ENCODE data around the gene CT45A10.
"Not testable (repeated sequence)": the region's sequence is repeated elsewhere in the genome, so short reads cannot be mapped to it uniquely, and the experiment has no call there.

The CT45A10 gene, protein sequence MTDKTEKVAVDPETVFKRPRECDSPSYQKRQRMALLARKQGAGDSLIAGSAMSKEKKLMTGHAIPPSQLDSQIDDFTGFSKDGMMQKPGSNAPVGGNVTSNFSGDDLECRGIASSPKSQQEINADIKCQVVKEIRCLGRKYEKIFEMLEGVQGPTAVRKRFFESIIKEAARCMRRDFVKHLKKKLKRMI

DNA sequence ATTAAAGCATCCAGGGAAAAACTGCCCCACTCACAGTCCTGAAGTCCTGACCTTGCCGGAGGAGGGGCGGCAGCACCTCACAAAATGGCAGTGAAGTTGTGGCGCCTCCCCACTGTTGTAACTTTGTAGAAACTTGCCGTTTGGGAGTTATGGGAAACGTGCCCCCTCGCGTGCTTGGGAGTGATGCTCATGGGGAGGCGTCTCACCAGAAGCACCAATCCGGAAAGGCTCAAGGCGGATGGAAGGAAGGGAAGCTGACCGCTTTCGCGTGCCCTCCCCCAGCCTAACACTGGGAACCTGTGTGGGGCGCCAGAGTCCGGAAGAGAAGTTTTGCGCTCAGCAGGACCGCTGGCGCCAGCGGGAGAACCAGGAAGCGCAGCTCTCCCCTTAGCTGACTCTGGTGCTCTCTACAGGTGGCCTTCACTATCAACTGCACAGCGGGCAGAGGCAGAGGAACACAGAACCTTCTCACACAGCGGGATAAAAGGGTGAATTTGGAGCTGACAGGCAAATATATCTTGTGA lies at the start of gene CT45A10, which contains the start of gene SAGE1:
CT45A10 (minus strand) TSS at position 151 of the 524 bp plus-strand sequence. CDS start 8,100 bp downstream, outside the sequence.
SAGE1 (plus strand) TSS at position 423 of the 524 bp plus-strand sequence. CDS start 2,527 bp downstream, outside the sequence.
- DNase-seq (ENCODE audit: extremely low read depth in 1 of 2, low read depth in 1 of 2): no peak

DNA sequence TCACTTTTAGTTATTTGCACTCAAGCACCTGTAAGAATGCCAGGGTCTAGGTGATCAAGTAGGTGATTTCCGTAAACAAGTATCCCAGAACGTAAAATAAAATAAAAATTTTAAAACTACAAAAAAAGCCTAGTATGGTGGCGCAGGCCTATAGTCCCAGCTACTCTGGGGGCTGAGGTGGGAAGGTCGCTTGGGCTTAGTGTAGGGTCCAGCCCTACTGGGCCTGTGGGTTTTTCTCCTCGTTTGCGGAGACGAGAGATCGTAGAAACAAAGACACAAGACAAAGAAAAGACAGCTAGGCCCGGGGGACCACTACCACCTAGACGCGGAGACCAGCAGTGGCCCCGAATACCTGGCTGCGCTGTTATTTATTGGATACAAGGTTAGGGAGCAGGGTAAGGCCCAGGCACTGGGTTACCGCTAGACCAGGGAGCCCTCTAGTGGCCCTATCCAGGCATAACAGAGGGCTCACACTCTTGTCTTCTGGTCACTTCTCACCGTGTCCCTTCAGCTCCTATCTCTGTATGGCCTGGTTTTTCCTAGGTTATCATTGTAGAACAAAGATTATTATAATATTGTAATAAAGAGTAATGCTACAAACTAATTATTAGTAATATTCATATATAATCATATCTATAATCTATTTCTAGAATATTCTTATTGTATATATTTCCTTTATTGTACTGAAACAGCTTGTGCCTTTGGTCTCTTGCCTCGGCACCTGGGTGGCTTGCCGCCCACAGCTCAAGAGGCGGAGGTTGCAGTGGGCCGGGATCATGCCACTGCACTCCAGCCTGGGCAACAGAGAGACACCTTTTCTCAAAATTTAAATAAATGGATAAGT lies 38.6 kb upstream of the CT45A10 start:
- DNase-seq (ENCODE audit: extremely low read depth in 1 of 2, low read depth in 1 of 2): peak in 1 of 2 donors; percentile 4

DNA sequence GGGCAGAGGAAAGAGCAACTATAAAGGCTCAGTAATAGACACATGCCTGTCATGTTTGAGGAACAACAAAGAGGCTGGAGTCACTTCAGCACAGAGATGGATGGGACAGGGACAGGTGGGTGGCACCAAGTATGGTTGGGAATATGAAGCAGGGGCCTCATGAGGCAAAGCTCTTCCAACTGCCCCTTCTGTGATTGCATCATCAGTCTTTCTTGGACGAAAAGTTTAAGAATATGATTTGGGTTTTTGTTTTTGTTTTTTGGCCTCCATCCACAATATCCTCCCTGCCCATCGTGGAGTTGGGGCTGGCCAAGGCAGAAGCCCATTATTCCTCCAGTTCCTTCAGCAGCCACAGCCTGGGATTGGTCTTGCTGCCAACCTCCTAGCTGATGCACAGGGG lies 34.7 kb upstream of the CT45A10 start:
- no peak for DNase-seq (ENCODE audit: extremely low read depth in 1 of 2, low read depth in 1 of 2)

GRCh38 chrX:135923353-135923752 lies 30.1 kb upstream of the CT45A10 start:
- DNase-seq (ENCODE audit: extremely low read depth in 1 of 2, low read depth in 1 of 2): no peak

GRCh38 chrX:135920516-135920915 lies 27.3 kb upstream of the CT45A10 start:
- not testable (repeated sequence) for DNase-seq (ENCODE audit: extremely low read depth in 1 of 2, low read depth in 1 of 2)

DNA sequence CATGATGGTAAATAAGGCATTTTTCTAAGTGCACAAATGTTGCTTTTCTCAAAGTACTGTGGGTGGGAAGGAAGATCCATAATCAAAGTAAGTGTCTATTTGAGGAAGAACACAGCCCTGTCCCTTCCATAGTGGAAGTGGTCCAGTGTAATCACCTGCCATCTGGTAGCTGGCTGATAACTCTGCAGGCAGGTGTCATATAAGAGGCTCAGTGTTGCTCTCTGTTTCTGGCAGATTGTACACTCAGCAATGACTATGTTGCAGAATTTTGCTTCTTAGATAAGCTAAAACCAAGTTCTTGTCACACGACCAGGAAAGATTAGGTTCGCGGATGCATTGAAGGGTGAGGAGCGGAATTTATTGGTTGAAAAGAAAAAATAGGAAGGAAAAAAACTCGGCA lies 21.2 kb upstream of the CT45A10 start:
- DNase-seq (ENCODE audit: extremely low read depth in 1 of 2, low read depth in 1 of 2): no peak

DNA sequence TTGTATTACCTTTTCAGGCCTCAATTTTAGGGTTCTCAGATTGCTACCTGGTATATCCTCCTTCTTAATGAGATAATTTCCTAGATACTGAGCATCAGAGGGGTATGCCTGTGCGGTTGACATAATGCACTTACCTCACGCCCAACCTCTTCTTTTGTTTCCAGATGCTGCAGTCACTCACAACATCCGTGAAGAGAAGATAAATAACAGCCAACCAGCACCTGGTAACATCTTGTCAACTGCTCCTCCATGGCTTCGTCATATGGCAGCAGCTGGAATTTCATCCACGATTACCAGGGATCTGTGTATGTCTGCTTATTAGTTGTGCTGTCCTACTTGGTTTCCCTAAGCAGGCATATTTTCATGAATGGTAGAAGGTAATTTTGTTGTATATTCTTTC lies 17.0 kb upstream of the CT45A10 start:
- no peak for DNase-seq (ENCODE audit: extremely low read depth in 1 of 2, low read depth in 1 of 2)

DNA sequence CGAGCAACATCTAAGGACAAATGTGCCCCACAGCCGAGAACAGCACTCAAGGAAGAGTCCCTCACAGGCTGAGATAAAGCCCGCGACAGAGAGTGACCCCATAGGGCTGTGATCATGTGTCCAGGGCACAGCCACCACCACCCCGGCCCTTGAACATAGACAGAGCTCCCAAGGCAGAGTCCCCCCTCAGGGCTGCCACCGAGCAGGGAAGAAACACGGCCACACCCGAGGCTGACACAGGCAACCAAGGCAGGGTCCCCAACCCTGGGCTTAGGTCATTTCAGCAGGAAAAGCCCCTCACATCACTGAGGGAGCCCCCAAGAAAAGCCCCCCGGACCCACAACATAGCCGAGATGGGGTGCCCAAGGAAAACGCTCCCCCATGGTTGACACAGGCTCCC lies 463 bp downstream of the CT45A10 start:
- DNase-seq (ENCODE audit: extremely low read depth in 1 of 2, low read depth in 1 of 2): no peak

- no peak for DNase-seq (ENCODE audit: extremely low read depth in 1 of 2, low read depth in 1 of 2)
Observed at GRCh38 chrX:135890087-135890585, 3.1 kb downstream of the CT45A10 start.

DNA sequence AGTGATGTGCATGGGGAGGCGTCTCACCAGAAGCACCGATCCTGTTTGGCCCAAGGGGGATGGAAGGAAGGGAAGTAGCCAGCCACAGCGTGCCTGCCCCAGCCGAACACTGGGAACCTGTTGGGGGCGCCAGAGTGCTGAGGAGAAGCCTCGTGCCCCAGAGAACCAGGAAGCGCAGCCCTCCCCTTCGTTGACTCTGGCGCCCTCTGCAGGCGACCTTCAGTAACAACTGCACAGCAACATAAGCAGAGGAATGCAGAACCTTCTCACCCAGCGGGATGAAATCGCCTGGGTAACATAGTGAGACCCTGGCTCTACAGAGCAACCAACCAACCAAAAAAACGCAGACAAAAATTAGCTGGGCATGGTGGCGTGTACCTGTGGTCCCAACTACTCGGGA lies 4.3 kb downstream of the CT45A10 start:
- peak; percentile 16 to 17 for DNase-seq (ENCODE audit: extremely low read depth in 1 of 2, low read depth in 1 of 2)

- DNase-seq (ENCODE audit: extremely low read depth in 1 of 2, low read depth in 1 of 2): not testable (repeated sequence)
Observed at GRCh38 chrX:135888230-135888629, 5.0 kb downstream of the CT45A10 start.

DNA sequence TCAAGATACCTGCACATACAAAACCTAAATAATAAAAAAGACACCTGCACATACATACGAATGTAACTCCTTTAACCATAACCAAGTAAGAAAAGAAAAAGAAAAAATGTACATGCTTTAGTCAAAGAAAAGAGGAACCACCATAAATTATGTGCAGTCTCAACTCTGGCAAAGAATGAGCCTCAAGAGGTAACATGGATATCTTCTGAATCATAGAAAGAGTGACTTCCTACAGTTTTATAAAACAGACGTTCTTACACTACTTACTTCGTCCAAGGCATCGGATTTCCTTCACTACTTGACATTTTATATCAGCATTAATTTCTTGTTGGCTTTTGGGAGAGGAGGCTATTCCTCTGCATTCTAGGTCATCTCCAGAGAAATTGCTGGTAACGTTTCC lies 10.5 kb downstream of the CT45A10 start:
- DNase-seq (ENCODE audit: extremely low read depth in 1 of 2, low read depth in 1 of 2): not testable (repeated sequence)

DNA sequence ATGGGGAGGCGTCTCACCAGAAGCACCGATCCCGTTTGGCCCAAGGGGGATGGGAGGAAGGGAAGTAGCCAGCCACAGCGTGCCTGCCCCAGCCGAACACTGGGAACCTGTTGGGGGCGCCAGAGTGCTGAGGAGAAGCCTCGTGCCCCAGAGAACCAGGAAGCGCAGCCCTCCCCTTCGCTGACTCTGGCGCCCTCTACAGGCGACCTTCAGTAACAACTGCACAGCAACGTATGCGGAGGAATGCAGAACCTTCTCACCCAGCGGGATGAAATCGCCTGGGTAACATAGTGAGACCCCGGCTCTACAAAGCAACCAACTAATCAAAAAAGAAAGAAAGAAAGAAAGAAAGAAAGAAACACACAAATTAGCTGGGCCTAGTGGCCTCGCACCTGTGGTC lies 21.5 kb downstream of the CT45A10 start, which contains the start of gene CT45A9:
CT45A9 (minus strand) TSS at position 101 of the 400 bp plus-strand sequence. CDS start 3,751 bp downstream, outside the sequence.
- DNase-seq (ENCODE audit: extremely low read depth in 1 of 2, low read depth in 1 of 2): not testable (repeated sequence)

DNA sequence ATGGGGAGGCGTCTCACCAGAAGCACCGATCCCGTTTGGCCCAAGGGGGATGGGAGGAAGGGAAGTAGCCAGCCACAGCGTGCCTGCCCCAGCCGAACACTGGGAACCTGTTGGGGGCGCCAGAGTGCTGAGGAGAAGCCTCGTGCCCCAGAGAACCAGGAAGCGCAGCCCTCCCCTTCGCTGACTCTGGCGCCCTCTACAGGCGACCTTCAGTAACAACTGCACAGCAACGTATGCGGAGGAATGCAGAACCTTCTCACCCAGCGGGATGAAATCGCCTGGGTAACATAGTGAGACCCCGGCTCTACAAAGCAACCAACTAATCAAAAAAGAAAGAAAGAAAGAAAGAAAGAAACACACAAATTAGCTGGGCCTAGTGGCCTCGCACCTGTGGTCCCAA lies 38.8 kb downstream of the CT45A10 start, which contains the start of gene CT45A8:
CT45A8 (minus strand) TSS at position 101 of the 400 bp plus-strand sequence. CDS start 3,755 bp downstream, outside the sequence.
- not testable (repeated sequence) for DNase-seq (ENCODE audit: extremely low read depth in 1 of 2, low read depth in 1 of 2)

GRCh38 chrX:135837180-135837579 lies 56.1 kb downstream of the CT45A10 start, which contains the start of gene CT45A7:
TSS of gene CT45A7 (minus strand) at chrX:135837280. CDS start at chrX:135833533, 3,747 bp downstream.
- not testable (repeated sequence) for DNase-seq (ENCODE audit: extremely low read depth in 1 of 2, low read depth in 1 of 2)
